AG08395 (cell line): Measurements from ENCODE around the gene RILPL2.
"Not testable (repeated sequence)": the region's sequence is repeated elsewhere in the genome, so short reads cannot be mapped to it uniquely, and the experiment has no call there.

ENCODE experiments used
- DNase-seq: peaks from one replicate; pipeline ENCODE4 v3.0.0; 2012; ENCODE audit warnings: mixed read lengths, low spot score

RILPL2 gene

DNA sequence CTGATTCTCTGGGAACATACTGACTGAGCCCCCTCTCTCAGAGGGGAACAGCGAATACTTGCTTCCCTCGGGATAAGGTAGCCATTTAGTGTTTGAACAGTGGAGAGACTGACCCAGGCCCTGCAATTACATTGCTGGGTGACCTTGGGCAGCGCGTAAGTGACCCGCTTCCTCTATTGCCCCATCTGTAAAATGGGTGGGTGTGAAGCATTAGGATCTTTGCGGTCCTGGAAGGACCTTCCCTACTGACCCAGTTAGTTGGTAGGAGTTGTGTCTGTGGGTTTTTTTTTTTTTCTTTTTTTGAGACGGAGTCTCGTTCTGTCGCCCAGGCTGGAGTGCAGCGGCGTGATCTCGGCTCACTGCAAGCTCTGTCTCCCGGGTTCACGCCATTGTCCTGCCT is 53.8 kb downstream of the RILPL2 start:
- DNase-seq = no peak

DNA sequence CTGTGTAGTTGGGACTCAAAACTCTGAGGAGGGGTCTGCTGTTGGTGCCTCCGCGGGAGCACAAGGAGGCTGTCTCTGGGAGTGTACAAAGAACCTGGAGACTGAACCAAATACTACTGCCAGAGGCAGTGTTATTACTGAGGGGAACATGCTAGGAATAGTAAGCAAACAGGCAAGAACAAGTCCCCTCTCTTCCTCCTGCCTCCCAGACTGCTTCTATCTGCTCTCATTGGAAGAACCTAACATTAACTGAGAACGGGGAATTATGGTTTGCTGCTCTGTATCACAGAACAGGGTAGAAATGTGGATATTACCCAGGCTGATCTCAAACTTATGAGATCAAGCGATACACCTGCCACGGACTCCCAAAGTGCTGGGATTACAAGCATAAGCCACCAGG is 57.1 kb downstream of the RILPL2 start:
- DNase-seq = no peak

GRCh38 chr12:123372415-123372814 is 64.1 kb downstream of the RILPL2 start:
- DNase-seq = not testable (repeated sequence)

- DNase-seq = not testable (repeated sequence)
Observed at GRCh38 chr12:123371667-123372368, 64.7 kb downstream of the RILPL2 start.

DNA sequence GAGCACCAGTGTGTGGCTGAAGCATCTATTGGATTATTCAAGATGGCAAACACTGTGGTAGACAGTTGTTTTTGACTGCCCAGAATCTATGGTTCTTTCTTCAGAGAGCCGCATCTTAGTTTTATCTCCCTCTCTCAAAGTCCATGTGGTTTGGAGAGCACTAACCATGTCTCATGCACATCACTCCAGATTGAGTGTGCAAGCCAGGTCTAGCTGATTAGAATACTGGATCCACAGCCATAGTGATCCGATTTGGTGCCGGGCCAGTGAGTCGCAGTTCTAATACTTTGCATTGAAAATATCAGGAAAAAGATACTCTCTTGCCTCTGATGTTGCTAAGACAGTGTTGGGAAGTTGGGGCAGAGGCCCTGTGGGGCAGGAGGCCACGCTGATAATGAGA is 67.3 kb downstream of the RILPL2 start:
- no peak for DNase-seq

DNA sequence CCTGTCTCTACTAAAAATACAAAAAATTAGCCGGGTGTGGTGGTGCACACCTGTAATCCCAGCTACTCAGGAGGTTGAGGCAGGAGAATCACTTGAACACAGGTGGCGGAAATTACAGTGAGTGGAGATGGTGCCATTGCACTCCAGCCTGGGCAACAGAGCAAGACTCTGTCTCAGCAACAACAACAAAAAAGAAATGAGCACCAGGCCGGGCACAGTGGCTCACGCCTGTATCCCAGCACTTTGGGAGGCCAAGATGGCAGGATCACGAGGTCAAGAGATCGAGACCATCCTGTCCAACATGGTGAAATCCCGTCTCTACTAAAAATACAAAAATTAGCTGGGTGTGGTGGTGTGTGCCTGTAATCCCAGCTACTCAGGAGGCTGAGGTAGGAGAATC is 68.1 kb downstream of the RILPL2 start:
- not testable (repeated sequence) for DNase-seq

DNA sequence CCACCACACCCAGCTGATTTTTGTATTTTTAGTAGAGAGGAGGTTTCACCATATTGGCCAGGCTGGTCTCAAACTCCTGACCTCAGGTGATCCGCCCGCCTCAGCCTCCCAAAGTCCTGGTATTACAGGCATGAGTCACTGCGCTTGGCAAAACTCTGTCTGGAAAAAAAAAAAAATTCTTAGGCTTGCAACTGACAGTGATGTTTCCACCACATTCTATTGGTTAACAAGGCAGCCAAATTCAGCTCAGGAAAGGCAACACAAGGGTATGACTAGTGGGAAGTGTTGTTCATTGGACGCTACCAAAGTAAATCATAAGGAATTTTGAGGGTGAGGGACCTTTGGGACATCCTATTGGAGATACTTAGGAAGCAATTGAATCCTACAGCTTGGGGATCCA is 69.0 kb downstream of the RILPL2 start:
- DNase-seq = no peak
